Adrenal gland (tissue), 5 donors: ENCODE measurements around the gene FGF14.

ENCODE experiments used
- POLR2A ChIP-seq, 2 donors: fragments of 450-650 bp; IDR thresholded peaks; one replicate each; pipeline ENCODE4 v1.6.1; 2017; ENCODE audit warnings: antibody characterized with exemption in 2 of 2, mild to moderate bottlenecking in 2 of 2, moderate library complexity in 1 of 2
- TF ChIP-seq, protein P1 (sequence below), 6 experiments: fragments of 450-650 bp in 4 of 6; fragments of 200-600 bp in 2 of 6; sonication (generic) in 1 of 6; IDR thresholded peaks; 1 replicate in 5 of 6; 2 replicates in 1 of 6; pipeline versions ENCODE4 v1.5.1 to v1.8.0; 2016 to 2021; ENCODE audit warnings: antibody characterized with exemption in 6 of 6, mild to moderate bottlenecking in 2 of 6, moderate library complexity in 1 of 6
- donor health status: DM: no; HTN: no; CAD: no.

DNA sequence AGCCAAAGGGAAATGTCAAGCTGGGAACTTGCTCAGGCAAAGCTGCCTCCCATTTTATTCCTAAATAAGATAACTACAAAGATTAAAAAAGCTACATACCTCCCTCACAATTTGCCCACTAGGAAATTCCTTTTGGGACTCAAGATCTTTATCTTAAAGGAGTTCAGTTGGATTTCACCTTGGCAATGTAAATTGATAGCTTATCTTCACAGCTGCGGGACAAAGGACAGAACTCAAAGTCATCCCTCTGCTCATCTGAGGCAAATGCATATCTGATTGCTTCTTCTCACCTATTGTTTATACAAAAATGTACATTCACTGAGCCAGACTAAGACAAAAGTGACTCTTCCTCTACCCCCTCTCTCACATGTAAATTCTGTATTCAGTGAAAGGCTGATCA lies 47.8 kb downstream of the FGF14 start:
- TF ChIP-seq POLR2A (IDR thresholded peaks at IDR 0.05): no peak
- TF ChIP-seq, protein P1, sequence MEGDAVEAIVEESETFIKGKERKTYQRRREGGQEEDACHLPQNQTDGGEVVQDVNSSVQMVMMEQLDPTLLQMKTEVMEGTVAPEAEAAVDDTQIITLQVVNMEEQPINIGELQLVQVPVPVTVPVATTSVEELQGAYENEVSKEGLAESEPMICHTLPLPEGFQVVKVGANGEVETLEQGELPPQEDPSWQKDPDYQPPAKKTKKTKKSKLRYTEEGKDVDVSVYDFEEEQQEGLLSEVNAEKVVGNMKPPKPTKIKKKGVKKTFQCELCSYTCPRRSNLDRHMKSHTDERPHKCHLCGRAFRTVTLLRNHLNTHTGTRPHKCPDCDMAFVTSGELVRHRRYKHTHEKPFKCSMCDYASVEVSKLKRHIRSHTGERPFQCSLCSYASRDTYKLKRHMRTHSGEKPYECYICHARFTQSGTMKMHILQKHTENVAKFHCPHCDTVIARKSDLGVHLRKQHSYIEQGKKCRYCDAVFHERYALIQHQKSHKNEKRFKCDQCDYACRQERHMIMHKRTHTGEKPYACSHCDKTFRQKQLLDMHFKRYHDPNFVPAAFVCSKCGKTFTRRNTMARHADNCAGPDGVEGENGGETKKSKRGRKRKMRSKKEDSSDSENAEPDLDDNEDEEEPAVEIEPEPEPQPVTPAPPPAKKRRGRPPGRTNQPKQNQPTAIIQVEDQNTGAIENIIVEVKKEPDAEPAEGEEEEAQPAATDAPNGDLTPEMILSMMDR (IDR thresholded peaks at IDR 0.05): no peak
